H9 (cell line): ENCODE measurements around the gene CDC25B. TPM values are rescaled to one million over a fixed set of nuclear protein-coding genes. Genes with fewer than 3 reads are reported as not detected.

Experiments used
- DNase-seq: peaks from one replicate; pipeline ENCODE4 v3.0.0-alpha.2; 2017
- H2AFZ ChIP-seq: one replicate; pipeline ENCODE4 v1.6.1; 2013; ENCODE audit warnings: mild to moderate bottlenecking, low read length, control low read depth, moderate library complexity
- H2AK5ac ChIP-seq: 2 replicates; pipeline ENCODE4 v1.6.1; 2013; ENCODE audit warnings: low read length, control low read depth, mixed read lengths; ENCODE audit not compliant: insufficient read length
- H2BK120ac ChIP-seq: one replicate; pipeline ENCODE4 v1.6.1; 2013; ENCODE audit warnings: low read depth, mild to moderate bottlenecking, low read length, control low read depth, inconsistent platforms; ENCODE audit not compliant: poor library complexity, severe bottlenecking
- H2BK12ac ChIP-seq: 2 replicates; pipeline ENCODE4 v1.6.1; 2013; ENCODE audit warnings: low read length, control low read depth, mixed read lengths, low read depth; ENCODE audit not compliant: insufficient read length
- H2BK15ac ChIP-seq: 2 replicates; pipeline ENCODE4 v1.6.1; 2013; ENCODE audit warnings: low read depth, low read length, control low read depth
- H2BK20ac ChIP-seq: one replicate; pipeline ENCODE4 v1.6.1; 2013; ENCODE audit warnings: low read depth, mild to moderate bottlenecking, low read length, control low read depth, inconsistent platforms; ENCODE audit not compliant: poor library complexity, severe bottlenecking
- H2BK5ac ChIP-seq: 2 replicates; pipeline ENCODE4 v1.6.1; 2013; ENCODE audit warnings: low read length, control low read depth, mixed read lengths; ENCODE audit not compliant: insufficient read length
- H3K14ac ChIP-seq: 2 replicates; pipeline ENCODE4 v1.6.1; 2013; ENCODE audit warnings: low read length, control low read depth; ENCODE audit not compliant: insufficient read depth
- H3K18ac ChIP-seq: 2 replicates; pipeline ENCODE4 v1.6.1; 2013; ENCODE audit warnings: low read depth, mild to moderate bottlenecking, mixed read lengths, low read length, control low read depth; ENCODE audit not compliant: insufficient read length
- H3K23ac ChIP-seq: 2 replicates; pipeline ENCODE4 v1.6.1; 2013; ENCODE audit warnings: low read length, control low read depth, mixed read lengths, low read depth; ENCODE audit not compliant: insufficient read length
- H3K23me2 ChIP-seq: 2 replicates; pipeline ENCODE4 v1.6.1; 2013; ENCODE audit warnings: low read depth, mild to moderate bottlenecking, mixed read lengths, low read length, control low read depth; ENCODE audit not compliant: insufficient read length, poor library complexity, severe bottlenecking
- H3K27ac ChIP-seq: 2 replicates; pipeline ENCODE4 v1.5.1; 2013; ENCODE audit warnings: low read length, control low read depth, mixed read lengths, low read depth; ENCODE audit not compliant: insufficient read length
- H3K27me3 ChIP-seq: 2 replicates; pipeline ENCODE4 v1.6.1; 2013; ENCODE audit warnings: low read length, control low read depth, inconsistent platforms; ENCODE audit not compliant: insufficient read depth
- H3K4ac ChIP-seq: 2 replicates; pipeline ENCODE4 v1.6.1; 2013; ENCODE audit warnings: low read depth, mild to moderate bottlenecking, control low read depth, inconsistent platforms, low read length, moderate library complexity
- H3K4me1 ChIP-seq: 2 replicates; pipeline ENCODE4 v1.6.1; 2013; ENCODE audit warnings: low read length, control low read depth, inconsistent platforms; ENCODE audit not compliant: insufficient read depth
- H3K4me2 ChIP-seq: 2 replicates; pipeline ENCODE4 v1.6.1; 2013; ENCODE audit warnings: low read length, control low read depth, mixed read lengths; ENCODE audit not compliant: insufficient read length, insufficient read depth
- H3K56ac ChIP-seq: 2 replicates; pipeline ENCODE4 v1.6.1; 2013; ENCODE audit warnings: low read depth, mild to moderate bottlenecking, mixed read lengths, low read length, control low read depth; ENCODE audit not compliant: insufficient read length
- H3K79me1 ChIP-seq: 2 replicates; pipeline ENCODE4 v1.6.1; 2013; ENCODE audit warnings: low read depth, mild to moderate bottlenecking, moderate library complexity, low read length, control low read depth, inconsistent platforms; ENCODE audit not compliant: insufficient read depth, poor library complexity, severe bottlenecking
- H3K79me2 ChIP-seq: 2 replicates; pipeline ENCODE4 v1.6.1; 2013; ENCODE audit warnings: low read length, control low read depth, inconsistent platforms; ENCODE audit not compliant: insufficient read depth
- H3K9ac ChIP-seq: 2 replicates; pipeline ENCODE4 v1.6.1; 2013; ENCODE audit warnings: low read length, control low read depth, mixed read lengths; ENCODE audit not compliant: insufficient read length; ENCODE audit errors: extremely low read depth
- H3K9me3 ChIP-seq: one replicate; pipeline ENCODE4 v1.6.1; 2013; ENCODE audit warnings: low read depth, low read length, inconsistent platforms; ENCODE audit not compliant: control insufficient read depth
- H3T11ph ChIP-seq: one replicate; pipeline ENCODE4 v1.6.1; 2013; ENCODE audit warnings: mild to moderate bottlenecking, low read length, control low read depth, inconsistent platforms
- H4K20me1 ChIP-seq: one replicate; pipeline ENCODE4 v1.6.1; 2013; ENCODE audit not compliant: control insufficient read depth, insufficient read length, insufficient read depth
- H4K5ac ChIP-seq: 2 replicates; pipeline ENCODE4 v1.6.1; 2013; ENCODE audit warnings: low read depth, mild to moderate bottlenecking, mixed read lengths, low read length, control low read depth; ENCODE audit not compliant: insufficient read length
- H4K8ac ChIP-seq: replicated peaks from 2 replicates; pipeline ENCODE4 v1.6.1; 2013; ENCODE audit warnings: low read length, control low read depth, mixed read lengths, low read depth; ENCODE audit not compliant: insufficient read length
- H4K91ac ChIP-seq: 2 replicates; pipeline ENCODE4 v1.6.1; 2013; ENCODE audit warnings: low read depth, mild to moderate bottlenecking, moderate library complexity, mixed read lengths, low read length, control low read depth; ENCODE audit not compliant: insufficient read length
- H3K27ac Mint-ChIP-seq, 3 experiments: 2 replicates in 2 of 3; 3 replicates in 1 of 3; pipeline ENCODE4 v1.8.0; 2020 to 2021; ENCODE audit warnings: mixed read lengths in 3 of 3, mild to moderate bottlenecking in 1 of 3, moderate library complexity in 1 of 3
- H3K27me3 Mint-ChIP-seq: 2 replicates; pipeline ENCODE4 v1.8.0; 2021; ENCODE audit warnings: low read depth, mild to moderate bottlenecking, moderate library complexity, mixed read lengths
- H3K36me3 Mint-ChIP-seq, 3 experiments: 2 replicates in 2 of 3; 3 replicates in 1 of 3; pipeline ENCODE4 v1.8.0; 2020 to 2021; ENCODE audit warnings: low read depth in 3 of 3, mixed read lengths in 3 of 3; ENCODE audit not compliant: insufficient read depth in 1 of 3
- H3K4me1 Mint-ChIP-seq, 2 experiments: 2 replicates each; pipeline ENCODE4 v1.8.0; 2020; ENCODE audit warnings: mixed read lengths in 2 of 2
- H3K4me3 Mint-ChIP-seq, 2 experiments: 2 replicates in 1 of 2; 3 replicates in 1 of 2; pipeline ENCODE4 v1.8.0; 2020 to 2021; ENCODE audit warnings: mild to moderate bottlenecking in 2 of 2, mixed read lengths in 2 of 2, moderate library complexity in 1 of 2
- H3K9me3 Mint-ChIP-seq, 2 experiments: 2 replicates in 1 of 2; 3 replicates in 1 of 2; pipeline ENCODE4 v1.8.0; 2020; ENCODE audit warnings: mild to moderate bottlenecking in 2 of 2, mixed read lengths in 2 of 2, moderate library complexity in 1 of 2
- CTCF ChIP-seq: fragments of 200-600 bp; sonication (generic); conservative IDR thresholded peaks from 3 replicates; pipeline ENCODE4 v1.8.0; 2021; ENCODE audit warnings: antibody characterized with exemption, mild to moderate bottlenecking
- WGBS: extraction: QIAGEN DNeasy Blood & Tissue Kit; methylation state at CpG from one replicate; pipeline ENCODE4 v1.1.7; 2013; ENCODE audit warnings: missing lambda C conversion rate, low lambda C conversion rate, mixed read lengths; ENCODE audit not compliant: insufficient read length; ENCODE audit errors: extremely low coverage; 5-methylcytosine and 5-hydroxymethylcytosine counted together
- total RNA-seq: library from RNA; stranded (reverse); gene quantifications from 2 replicates; pipeline ENCODE4 v1.2.1, GENCODE V29; 2021

The CDC25B gene
- total RNA-seq, 1 experiment from 2014 or later, result 24.0 TPM

GRCh38 chr20:3752386-3752759 lies 43.7 kb upstream of the CDC25B start:
- WGBS, result no CpG with 5 or more reads among the region's 13 CpGs
- Histone ChIP-seq H3K4ac (no peak overlapping the region), H3K14ac (no peak overlapping the region), H3K9ac (no peak overlapping the region), H3K23ac (no peak overlapping the region), H2BK15ac (no peak overlapping the region), H4K20me1 (no peaks in the 10 kb centered on the region), H3K4me1 (peaks cover 2% of the 10 kb centered on the region; the same call in 1 of the 2 replicates), H2AFZ (no peak overlapping the region), H3K9me3 (no peaks in the 10 kb centered on the region), H2BK12ac (no peak overlapping the region), H2BK20ac (no peak overlapping the region), H3K23me2 (peaks cover 19% of the 10 kb centered on the region), H3K56ac (no peak overlapping the region), H3K79me1 (no peaks in the 10 kb centered on the region), H3K27me3 (peaks cover 13% of the 10 kb centered on the region), H2BK120ac (no peak overlapping the region), H3K27ac (no peak overlapping the region), H4K8ac (no peak overlapping the region), H2BK5ac (no peak overlapping the region), H3K18ac (no peak overlapping the region), H4K91ac (no peak overlapping the region), H3T11ph (no peak overlapping the region), H2AK5ac (no peak overlapping the region), H3K4me2 (peak overlapping the region; percentile 50), H4K5ac (no peak overlapping the region), H3K79me2 (no peaks in the 10 kb centered on the region)
- Mint-ChIP-seq H3K9me3 (no peaks in the 10 kb centered on the region), H3K27ac (no peak overlapping the region), H3K4me1 (peaks cover 7 to 14% of the 10 kb centered on the region in 2 experiments; a peak in 3 of 4 replicates), H3K27me3 (peaks cover 42% of the 10 kb centered on the region), H3K4me3 (peak overlapping the region; percentile 49 to 73), H3K36me3 (peaks cover 8 to 23% (median 17%) of the 10 kb centered on the region in 3 experiments; a peak in 6 of 7 replicates)
- DNase-seq, result no peak
- TF ChIP-seq CTCF, result no peak
